HK-2 (cell line): ENCODE measurements around the gene FZD8.
"Not testable (repeated sequence)": the region's sequence is repeated elsewhere in the genome, so short reads cannot be mapped to it uniquely, and the experiment has no call there.

Experiments
- DNase-seq: peaks from one replicate; pipeline ENCODE4 v3.0.0-alpha.2; 2018; ENCODE audit not compliant: unreplicated experiment

Gene FZD8, protein sequence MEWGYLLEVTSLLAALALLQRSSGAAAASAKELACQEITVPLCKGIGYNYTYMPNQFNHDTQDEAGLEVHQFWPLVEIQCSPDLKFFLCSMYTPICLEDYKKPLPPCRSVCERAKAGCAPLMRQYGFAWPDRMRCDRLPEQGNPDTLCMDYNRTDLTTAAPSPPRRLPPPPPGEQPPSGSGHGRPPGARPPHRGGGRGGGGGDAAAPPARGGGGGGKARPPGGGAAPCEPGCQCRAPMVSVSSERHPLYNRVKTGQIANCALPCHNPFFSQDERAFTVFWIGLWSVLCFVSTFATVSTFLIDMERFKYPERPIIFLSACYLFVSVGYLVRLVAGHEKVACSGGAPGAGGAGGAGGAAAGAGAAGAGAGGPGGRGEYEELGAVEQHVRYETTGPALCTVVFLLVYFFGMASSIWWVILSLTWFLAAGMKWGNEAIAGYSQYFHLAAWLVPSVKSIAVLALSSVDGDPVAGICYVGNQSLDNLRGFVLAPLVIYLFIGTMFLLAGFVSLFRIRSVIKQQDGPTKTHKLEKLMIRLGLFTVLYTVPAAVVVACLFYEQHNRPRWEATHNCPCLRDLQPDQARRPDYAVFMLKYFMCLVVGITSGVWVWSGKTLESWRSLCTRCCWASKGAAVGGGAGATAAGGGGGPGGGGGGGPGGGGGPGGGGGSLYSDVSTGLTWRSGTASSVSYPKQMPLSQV

GRCh38 chr10:35642035-35642792, at the start of gene FZD8:
FZD8 (minus strand) TSS chr10:35642296; CDS start chr10:35641429, 867 bp downstream.
- DNase-seq, result peak; percentile 83

DNA sequence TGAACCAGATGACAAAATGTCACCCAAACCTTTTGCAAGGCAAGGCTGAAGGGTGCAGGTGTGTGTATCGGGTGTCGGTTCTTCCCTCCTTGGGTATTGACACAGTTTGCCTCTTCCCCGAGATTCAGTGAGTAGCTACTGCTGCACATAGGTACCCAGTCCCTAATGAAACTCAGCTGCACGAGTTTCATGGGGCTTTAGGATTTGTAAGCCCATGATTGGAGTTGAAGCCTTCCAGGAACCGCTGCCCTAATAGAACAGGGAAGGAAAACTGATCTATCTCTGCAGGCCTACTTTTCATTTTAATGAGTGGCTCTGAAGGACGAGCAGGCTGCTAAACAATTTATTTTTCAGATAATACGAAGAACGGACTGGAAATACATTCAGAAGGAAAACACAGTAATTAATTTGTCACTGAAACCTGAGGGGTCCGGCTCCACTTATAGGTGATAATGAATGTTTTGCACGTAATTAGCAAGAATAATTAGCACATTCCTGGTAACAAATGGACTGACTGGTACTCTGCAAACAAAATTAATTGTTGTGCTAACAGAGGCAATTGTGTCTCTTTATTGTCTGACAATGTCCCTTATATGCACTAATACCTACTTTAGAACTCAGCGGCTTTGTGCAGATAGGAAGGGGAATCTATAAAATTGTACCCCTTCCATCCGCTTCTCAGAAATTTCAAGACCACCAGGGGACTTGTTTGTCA, 49.6 kb upstream of the FZD8 start:
- DNase-seq, result no peak

DNA sequence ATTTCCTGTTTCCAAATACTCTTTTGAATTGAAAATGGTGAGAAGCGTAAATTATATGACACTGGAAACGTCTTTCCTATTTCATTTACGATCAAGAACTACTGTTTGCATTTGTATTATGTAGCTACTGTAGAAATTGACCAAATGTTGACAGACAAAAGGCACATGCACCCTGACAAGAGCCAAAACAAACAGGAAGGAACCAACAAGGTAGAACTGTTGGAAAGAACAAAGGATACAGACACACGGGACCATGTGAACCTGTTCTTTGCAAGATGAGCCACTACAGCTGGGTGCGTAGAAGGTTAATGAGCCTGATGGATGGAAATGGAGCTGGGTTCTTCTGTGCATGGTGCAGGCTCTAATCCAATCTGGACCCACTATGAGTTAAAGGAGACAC, 48.4 kb upstream of the FZD8 start:
- no peak for DNase-seq

GRCh38 chr10:35685858-35686257, 43.8 kb upstream of the FZD8 start:
- DNase-seq, result not testable (repeated sequence)

GRCh38 chr10:35685402-35685801, 43.3 kb upstream of the FZD8 start:
- no peak for DNase-seq

DNA sequence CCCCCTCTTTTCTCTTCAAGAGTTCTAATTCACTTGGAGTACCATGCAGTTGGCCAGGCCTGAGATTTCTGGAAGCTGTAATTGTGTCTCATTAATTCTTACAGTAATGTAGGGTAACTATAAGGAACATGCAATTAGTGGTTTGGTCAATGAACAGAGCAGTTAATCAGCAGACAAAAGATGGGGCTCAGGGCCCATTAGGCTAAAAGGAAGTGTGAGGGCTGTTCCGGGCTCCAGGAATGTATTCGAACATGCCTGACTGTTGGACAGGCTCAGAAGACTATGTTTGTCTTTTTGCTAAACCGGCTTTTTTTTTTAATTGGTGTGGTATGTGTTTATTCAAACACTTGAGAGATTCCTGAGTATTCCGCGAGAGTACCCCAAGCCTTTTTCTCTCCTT, 42.5 kb upstream of the FZD8 start:
- no peak for DNase-seq

DNA sequence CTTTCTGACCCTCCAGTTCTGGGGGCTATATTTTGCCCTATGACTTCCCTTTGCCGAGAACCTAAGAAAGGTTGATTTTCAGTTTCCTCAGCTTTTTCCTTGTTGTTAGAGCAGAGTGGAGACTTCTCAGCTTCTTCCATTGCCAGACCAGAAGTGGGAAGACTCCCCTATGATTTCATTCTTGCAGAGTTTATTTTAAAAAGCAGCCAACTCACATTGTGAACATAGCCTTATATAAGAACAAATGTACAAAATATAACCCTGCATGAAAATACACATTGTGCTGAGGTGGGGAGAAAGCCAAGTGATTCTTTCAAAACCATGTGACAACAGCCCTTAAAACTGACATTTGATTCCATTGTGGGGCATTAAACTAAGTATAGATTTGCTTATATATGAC, 33.8 kb upstream of the FZD8 start:
- no peak for DNase-seq

GRCh38 chr10:35674843-35675242, 32.7 kb upstream of the FZD8 start:
- no peak for DNase-seq

DNA sequence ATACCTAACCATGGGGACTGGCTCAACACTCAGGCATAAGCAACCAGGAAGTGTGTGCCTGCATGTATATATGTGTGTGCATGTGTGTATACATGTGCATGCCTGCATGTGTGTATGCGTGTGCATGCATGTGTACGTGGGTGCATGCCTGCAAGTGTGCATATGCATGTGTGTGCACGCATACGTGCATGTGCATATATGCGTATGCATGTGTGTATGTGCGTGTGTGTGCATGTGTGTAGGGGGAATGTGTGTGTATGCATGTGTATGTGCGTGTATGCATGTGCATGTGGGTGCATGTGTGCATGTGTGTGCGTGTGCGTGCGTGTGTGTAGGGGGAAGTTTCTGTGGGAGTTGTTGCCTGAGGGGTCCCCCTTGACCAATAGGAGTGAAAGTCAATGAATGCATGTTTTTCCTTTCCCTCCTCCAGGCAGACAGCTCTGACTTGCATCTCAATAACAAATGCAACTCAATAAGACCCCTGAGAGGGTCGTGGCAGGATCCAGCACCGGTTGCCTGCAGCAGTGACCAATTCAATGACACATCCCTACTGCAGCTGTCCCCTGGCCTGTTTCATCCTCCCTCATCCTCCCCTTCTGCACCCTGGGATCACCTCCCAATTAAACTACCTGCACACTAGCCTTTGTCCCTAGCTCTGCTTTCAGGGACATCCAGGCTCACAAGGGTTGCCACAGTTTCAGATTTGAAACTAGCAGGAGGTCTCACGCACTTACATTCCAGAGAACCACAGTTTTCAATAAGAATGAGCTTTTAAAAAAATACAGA, 27.0 kb upstream of the FZD8 start:
- DNase-seq, result no peak

DNA sequence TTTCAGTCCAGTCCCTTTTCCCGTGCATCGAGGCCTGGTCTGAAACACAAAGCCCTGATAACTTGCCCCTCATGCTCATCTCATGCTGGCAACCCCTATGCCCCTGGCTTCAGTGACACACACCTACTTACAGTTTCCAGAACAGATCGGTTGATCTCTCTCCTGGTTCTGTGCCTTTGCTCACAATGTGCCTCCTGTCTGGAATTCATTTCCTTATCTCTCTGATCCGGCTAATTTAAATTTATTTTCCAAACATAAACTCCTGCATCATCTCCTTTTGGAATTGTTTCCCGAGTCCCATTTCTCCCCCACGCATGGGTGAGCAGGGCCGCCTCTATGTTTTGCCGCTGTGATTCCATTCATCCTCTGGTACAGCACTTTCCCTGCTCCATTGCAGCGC, 25.9 kb upstream of the FZD8 start:
- no peak for DNase-seq

DNA sequence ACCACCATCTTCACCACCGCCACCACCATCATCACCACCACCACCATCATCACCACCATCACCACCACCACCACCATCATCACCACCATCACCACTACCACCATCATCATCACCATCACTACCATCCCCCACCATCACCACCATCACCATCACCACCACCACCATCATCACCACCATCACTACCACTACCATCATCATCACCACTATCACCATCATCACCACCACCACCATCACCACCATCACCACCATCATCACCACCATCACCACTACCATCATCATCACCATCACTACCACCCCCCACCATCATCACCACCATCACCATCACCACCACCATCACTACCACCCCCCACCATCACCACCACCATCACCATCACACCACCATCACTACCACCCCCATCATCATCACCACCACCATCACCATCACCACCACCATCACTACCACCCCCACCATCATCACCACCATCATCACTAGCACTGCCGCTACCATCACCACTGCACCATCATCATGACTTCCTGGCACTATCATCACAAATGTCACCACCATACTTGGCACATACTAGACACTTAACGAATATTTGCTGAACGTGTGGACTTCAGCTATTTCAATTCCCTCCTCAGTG, 25.3 kb upstream of the FZD8 start:
- DNase-seq, result no peak

DNA sequence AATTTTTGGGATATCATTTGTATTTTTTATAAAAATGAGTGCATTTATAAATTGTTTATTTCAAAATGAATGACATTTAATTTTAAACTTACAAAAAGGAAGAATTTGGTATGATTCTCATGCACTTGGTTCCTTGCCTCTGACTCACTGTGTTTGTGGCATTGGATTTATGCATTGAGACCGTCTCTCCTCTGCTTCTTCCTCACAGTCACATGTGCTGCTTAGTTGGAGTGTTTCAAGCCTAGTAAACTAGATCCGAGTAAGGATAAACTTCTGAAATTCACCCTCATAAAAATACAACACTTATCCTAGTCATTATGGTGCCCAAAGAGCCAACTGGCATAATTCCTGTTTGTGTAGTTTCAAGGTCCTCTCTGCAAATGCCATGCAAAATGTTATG, 19.1 kb upstream of the FZD8 start:
- DNase-seq, result no peak

- no peak for DNase-seq
These were observed 17.4 kb upstream of the FZD8 start for GRCh38 chr10:35659456-35659855.

GRCh38 chr10:35657621-35658020, 15.5 kb upstream of the FZD8 start:
- DNase-seq, result no peak

GRCh38 chr10:35652824-35653223, 10.7 kb upstream of the FZD8 start:
- no peak for DNase-seq

DNA sequence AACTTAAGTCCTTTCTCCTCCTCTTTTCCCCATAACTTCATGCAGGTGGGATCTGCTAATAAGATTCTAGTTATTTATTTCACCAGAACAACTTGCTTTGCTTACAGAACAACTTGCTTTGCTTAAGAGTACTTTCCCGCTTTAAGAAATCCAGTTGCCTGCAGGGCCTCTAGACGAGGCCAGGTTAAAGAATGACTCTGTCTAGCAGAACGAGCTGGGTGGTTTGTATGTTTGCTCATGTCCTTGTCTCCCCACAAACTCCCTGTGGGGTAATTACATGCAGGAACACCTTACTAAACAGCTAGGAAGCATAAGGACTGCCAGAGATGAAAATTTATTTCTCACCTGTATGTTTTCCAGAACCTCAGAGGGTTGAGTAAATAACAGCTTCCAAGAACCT, 8.8 kb upstream of the FZD8 start:
- DNase-seq, result no peak

DNA sequence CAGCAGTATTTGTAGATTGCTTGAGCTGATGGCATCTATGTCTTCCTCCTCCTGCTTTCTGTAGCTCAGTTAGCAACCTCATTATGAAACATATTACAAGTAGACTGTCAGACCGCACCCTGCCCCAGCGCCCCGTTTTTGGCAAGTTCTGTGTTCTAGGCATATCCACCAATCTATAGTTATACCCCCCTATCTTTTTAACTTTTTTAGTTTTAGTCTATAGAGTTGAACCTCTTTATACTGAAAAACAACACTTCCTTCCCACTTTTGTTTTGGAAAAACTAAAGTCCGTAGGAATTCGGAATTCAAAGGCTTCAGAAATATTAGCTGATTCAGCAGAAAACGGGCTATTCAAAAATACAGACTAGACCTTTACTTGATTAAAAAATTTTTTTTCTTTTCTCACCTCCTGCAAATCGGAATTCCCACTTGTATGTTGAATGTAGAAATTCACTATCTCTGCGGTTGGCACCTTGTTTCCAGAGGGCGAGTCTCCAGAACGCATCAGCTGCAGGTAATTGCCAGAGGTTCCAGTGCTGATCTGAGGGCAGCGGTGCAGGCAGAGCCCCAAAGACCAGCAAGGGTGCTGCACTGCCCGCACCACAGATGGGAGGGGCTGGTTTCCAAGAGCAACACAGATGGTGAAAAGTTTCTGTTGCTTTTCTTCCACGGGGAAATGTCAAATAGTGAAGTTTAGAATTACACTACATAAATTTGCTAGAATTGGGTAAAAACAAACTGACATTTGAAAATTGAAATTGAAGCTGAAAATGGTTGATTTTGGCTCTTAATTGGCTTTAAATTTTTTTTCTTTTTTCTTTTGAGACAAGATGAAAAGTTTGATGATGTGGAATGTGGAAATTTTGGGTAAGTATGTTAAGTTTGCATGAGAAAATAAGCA, 2.2 kb upstream of the FZD8 start:
- no peak for DNase-seq

GRCh38 chr10:35643151-35644049, 1.3 kb upstream of the FZD8 start:
- DNase-seq, result no peak

DNA sequence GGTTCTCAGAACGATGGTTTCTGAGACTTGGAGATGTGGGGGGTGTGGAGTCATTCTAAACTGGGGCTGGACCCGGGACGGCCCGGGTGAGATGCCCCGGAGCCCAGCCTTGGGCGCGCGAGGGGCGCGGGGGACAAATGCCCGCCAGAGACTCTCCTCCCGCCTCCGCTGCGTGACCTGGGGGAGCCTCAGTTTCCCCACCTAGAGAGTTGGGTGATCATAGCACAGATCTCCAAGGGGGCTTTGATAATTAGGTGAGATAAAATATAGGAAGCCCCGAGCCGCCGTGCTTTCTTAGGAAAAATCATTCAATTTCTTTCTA, 658 bp upstream of the FZD8 start:
- no peak for DNase-seq
